22Rv1 (cell line): ENCODE results near the gene TCAP.

Experiments used
- H3K27ac ChIP-seq: fragments of 450-650 bp; 2 replicates; pipeline ENCODE4 v1.5.1; 2017
- ZFX ChIP-seq: fragments of 450-650 bp; IDR thresholded peaks from 2 replicates; pipeline ENCODE4 v1.6.1; 2017; ENCODE audit warnings: antibody characterized with exemption, borderline replicate concordance
- TF ChIP-seq, protein P1 (sequence below): fragments of 450-650 bp; IDR thresholded peaks from 2 replicates; pipeline ENCODE4 v1.5.1; 2017; ENCODE audit warnings: mild to moderate bottlenecking

Gene TCAP

DNA sequence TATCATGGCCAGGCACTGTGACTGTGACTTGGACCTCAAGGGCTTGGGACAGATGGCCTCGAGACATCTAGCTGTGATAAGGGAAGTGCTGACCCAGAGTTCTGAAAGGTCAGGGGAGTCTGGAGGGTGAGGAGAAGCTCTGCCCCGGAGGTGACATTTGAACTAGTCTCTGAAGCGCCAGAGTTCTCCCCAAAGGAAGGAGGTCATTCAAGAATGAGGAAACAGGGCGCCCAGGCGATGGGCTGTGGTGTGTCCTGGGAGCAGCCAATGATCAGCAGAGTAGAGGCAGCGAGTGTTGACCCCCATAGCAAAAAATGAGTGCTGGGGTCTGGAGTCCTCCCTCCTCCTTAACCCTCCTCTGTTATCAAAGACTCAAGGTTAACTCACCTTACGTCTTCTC lies 23.3 kb upstream of the TCAP start:
- H3K27ac ChIP-seq, result no peak overlapping the region
- TF ChIP-seq, protein P1, sequence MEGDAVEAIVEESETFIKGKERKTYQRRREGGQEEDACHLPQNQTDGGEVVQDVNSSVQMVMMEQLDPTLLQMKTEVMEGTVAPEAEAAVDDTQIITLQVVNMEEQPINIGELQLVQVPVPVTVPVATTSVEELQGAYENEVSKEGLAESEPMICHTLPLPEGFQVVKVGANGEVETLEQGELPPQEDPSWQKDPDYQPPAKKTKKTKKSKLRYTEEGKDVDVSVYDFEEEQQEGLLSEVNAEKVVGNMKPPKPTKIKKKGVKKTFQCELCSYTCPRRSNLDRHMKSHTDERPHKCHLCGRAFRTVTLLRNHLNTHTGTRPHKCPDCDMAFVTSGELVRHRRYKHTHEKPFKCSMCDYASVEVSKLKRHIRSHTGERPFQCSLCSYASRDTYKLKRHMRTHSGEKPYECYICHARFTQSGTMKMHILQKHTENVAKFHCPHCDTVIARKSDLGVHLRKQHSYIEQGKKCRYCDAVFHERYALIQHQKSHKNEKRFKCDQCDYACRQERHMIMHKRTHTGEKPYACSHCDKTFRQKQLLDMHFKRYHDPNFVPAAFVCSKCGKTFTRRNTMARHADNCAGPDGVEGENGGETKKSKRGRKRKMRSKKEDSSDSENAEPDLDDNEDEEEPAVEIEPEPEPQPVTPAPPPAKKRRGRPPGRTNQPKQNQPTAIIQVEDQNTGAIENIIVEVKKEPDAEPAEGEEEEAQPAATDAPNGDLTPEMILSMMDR, result no peak
- TF ChIP-seq ZFX, result no peak

DNA sequence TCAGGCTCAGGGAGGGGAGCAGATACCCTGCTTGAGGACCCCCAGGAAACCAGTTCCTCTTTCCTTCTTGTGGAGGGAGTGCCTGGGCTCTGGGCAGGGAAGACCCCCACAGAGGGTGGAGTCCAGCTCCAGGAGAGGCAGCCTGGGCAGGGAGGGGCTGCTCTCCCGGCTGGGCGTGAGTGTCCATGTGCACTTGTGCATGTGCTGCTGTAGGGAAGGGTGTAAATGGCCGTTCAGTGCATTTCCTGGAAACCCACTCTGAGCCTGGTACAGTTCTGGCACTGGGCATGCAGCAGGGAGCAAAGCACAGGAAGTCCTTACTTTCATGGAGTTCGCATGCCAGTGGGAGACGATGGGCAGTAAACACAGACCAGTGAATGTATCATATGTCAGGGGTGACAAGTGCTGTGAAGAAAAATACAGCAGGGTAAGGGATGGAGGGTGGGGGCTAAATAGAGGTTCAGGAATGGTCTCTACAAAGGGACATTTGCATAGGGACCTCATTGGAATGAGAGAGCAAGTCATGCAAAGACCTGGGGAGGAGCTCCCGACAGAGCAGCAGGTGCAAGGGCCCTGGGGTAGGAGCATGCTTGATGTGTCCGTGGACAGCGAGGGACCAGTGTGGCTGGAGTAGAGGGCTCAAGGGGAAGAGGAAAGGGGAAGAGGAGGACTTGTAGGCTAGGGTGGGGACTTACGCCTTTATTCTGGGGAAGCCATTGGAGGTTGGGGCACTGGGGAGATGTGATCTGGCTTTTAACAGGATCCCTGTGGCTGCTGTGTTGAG lies 22.7 kb upstream of the TCAP start:
- TF ChIP-seq ZFX, result no peak
- TF ChIP-seq, protein P1, result no peak
- no peak overlapping the region for H3K27ac ChIP-seq

DNA sequence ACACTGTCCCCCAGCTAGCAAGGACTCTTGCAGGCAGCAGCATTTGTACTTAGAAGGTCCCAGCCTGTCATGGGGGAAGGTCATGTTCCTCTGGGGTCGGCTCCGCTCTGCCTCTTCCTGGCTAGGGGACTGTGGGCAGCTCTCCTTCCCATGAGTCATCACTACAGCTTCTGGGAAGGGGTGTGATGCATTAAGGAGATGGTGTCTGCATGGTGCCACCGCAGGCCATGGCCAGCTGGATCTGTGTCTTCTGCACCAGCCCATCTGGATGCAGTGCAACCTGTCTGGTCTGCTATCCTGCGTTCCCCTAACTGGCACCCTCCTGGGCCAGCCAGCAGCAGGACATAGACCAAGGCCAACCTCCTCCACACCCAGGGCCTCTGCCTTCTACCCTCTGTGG lies 21.9 kb upstream of the TCAP start:
- no peak overlapping the region for H3K27ac ChIP-seq
- no peak for TF ChIP-seq ZFX
- TF ChIP-seq, protein P1, result no peak

DNA sequence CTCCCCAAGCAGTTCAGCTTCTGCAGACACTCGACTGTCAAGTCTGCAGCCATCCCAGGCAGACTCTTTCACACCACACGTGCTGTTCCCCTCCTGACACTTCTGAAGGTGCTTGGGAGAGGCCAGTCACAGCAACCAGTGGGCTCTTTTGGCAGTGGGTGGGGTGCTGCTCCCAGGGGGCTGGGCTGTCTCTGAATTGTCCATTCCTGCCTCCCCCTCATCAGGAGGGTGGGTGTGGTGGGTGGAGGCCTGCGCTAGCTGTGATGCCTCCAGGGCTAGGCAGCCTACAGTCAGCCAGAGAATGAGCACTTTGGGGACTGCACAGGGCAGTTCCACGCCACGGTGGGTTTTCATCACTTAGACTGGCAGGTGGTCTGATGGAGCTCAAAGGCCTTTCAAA lies 17.9 kb upstream of the TCAP start:
- H3K27ac ChIP-seq, result no peak overlapping the region
- TF ChIP-seq, protein P1, result no peak
- no peak for TF ChIP-seq ZFX

DNA sequence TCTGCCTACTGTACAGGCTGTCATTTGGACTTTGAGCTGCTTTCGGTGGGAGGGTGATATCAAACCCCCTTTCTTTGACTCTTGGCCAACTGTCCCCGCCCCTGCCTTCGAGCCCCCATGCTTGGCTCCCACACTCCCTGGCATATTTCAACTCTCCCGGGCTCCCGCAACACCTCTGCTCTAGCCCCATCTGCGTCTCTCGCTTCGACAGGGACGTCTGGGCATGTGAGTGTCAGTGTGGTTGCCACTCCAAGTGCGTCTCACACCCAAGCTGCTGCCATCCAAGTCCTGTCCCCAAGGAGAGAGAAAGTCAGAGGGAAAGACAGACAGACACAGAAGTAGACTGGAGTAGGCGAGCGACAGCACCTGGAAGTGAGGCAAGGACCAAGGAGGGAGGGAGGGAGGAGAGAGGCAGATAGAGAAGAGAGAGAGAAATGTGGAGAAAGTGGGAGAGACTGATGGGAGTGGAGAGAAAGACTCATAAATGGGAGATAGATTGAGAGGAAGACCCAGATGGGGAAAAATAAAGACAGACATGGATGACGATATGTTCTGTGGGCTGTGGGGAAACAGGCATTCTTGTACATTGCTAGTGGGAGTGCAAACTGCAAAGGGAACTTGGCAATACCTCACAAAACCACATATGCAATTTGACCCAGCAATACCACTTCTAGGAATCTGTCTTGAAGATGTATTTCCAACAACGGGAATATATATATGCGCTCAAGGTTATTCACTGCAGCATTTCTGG lies 16.4 kb upstream of the TCAP start:
- H3K27ac ChIP-seq, result no peak overlapping the region
- TF ChIP-seq, protein P1, result no peak
- no peak for TF ChIP-seq ZFX

DNA sequence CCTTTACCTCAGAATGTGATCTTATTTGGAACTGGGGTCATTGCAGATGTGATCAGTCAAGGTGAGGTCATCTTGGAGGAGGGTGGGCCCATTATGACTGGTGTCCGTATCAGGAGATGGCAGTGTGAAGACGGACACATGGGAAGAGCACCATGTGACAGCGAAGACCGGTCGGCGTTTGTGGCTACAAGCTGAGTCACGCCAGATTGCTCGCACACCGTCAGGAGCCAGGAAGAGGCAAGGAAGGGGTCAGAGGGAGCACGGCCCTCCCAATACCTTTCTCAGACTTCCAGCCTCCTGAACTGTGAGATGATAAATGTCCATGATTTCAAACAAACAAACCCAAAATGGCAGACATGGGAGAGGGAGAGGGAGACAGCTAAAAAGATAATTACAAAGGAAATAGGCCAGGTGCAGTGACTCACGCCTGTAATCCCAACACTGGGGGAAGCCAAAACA lies 15.0 kb upstream of the TCAP start:
- H3K27ac ChIP-seq, result no peak overlapping the region
- no peak for TF ChIP-seq ZFX
- TF ChIP-seq, protein P1, result no peak
